ENCODE results near the gene UBE2O.

- no peak for TF ChIP-seq CTCF (IDR thresholded peaks at IDR 0.05 in 4 of 5, conservative IDR thresholded peaks at IDR 0.05 in 1 of 5)
- TF ChIP-seq POLR2A (IDR thresholded peaks at IDR 0.05) = no peak
Observed at GRCh38 chr17:76354747-76355310, 98.1 kb downstream of the UBE2O start.

Data from gastrocnemius medialis (tissue), 4 donors.